Measurements from ENCODE around the gene AARS1.
A peak's percentile ranks its signal among the peaks of the same experiment; 100 is the strongest.
"Not testable (repeated sequence)": the region's sequence is repeated elsewhere in the genome, so short reads cannot be mapped to it uniquely, and the experiment has no call there.

The AARS1 gene

GRCh38 chr16:70276392-70276791, 12.9 kb downstream of the AARS1 start:
- DNase-seq (ENCODE audit: low read depth in 3 of 3, low spot score in 1 of 3): no peak

DNA sequence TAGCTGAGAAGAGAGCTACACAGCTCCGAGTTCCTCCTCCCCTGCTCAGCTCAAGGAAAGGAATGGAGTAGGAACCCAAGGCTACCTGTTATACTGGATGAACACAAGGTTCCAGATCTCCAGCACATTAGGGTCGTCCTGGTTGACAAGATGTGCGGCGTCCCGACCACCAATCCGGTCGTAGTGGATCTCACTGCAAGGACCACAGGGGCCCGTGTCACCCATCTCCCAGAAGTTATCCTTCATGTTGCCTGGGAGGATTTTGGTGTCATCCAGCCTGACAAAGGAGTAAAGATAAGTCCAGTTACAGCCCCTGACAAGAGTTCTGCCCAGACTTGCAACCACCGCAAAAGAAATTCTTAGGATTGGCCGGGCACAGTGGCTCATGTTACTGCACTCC, 17.6 kb downstream of the AARS1 start:
- no peak for DNase-seq (ENCODE audit: low read depth in 3 of 3, low spot score in 1 of 3)

DNA sequence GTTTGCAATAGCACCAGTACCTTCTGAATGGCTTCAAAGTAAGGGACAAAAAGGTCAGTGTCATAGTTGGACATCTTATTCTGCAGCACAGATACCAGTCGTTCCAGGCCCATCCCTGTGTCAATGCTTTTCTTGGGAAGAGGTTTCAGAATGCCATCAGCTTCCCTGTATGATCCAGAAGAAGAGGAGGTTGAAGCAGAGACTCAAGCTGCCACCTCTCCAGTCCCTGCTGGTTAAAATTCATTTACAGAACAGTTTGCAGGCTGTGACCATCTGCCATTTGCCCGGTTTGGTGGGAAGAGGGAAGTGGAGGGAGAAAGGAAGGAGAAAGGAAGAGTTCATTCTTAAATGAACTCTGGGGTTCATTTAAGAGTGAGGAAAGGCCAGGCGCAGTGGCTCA, 19.1 kb downstream of the AARS1 start:
- no peak for DNase-seq (ENCODE audit: low read depth in 3 of 3, low spot score in 1 of 3)

DNA sequence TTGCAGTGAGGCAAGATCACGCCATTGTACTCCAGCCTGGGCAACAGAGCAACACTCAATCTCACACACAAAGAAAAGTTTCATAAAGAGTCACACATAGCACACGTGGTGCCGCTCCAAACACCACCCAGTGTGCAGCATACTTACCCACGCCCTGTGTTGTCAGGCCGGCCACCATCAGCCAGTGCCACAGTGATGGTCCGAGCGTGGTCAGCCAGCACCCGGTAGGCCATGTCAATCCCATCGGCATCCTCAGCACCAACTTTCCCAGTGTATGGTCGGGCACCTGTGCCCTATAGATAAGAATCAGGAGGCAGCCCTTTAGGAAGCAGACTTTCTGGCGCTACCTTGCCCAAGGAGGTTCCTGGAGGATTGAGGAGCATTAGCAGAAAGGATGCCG, 19.8 kb downstream of the AARS1 start:
- DNase-seq (ENCODE audit: low read depth in 3 of 3, low spot score in 1 of 3): no peak

GRCh38 chr16:70267922-70268321, 21.4 kb downstream of the AARS1 start:
- not testable (repeated sequence) for DNase-seq (ENCODE audit: low read depth in 3 of 3, low spot score in 1 of 3)

DNA sequence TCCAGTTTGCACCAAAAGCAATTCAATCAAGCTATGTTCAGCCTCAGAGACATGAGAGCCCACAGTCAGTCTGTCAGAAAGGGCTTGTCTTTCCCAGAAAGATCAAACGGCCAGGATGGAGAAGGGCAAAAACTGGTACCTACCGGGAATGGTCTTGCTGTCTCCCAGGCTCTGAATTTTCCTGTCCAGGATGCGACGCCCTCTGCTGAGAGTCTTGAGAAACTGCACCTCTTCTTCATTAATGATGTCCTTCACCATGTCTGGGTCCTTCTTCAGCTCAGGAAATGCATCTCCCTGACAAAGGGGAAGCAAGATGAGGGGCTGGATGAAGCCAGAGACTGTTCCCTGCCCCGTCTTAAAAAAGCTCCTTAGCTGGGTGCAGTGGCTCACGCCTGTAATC, 21.8 kb downstream of the AARS1 start:
- no peak for DNase-seq (ENCODE audit: low read depth in 3 of 3, low spot score in 1 of 3)

DNA sequence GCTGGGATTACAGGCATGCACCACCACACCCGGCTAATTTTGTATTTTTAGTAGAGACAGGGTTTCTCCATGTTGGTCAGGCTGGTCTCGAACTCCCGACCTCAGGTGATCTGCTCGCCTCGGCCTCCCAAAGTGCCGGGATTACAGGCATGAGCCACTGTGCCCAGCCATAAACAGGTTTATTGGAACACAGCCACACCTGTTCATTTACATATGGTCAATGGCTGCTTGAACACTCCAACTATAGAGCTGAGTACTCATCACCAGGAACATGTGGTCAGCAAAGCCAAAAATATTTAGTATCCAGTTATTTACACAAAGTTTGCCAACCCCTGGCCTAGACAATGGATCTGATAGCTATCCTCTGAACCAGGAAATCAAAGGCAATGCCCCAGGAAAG, 29.4 kb downstream of the AARS1 start:
- not testable (repeated sequence) for DNase-seq (ENCODE audit: low read depth in 3 of 3, low spot score in 1 of 3)

GRCh38 chr16:70258946-70259345, 30.4 kb downstream of the AARS1 start:
- no peak for DNase-seq (ENCODE audit: low read depth in 3 of 3, low spot score in 1 of 3)

DNA sequence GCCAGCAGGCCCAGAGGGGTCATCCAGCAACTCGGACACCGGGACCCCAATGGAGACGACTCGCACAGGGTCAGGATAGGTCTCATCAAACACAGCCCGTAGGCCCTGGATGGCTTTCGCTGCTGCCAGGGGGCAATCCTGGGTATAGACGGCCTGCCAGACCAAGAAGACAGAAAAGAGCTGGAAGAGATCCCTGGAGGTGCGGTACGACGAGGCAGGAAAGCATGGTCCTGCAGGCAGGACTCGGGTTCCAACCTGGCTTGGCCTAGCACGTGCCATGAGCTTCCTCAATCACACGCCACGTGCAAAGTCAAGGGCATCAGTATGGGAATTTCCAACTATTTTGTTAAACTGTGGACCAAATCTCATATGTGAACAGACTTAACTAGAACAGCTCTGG, 31.2 kb downstream of the AARS1 start:
- DNase-seq (ENCODE audit: low read depth in 3 of 3, low spot score in 1 of 3): no peak

- no peak for DNase-seq (ENCODE audit: low read depth in 3 of 3, low spot score in 1 of 3)
Observed at GRCh38 chr16:70257391-70257790, 31.9 kb downstream of the AARS1 start.

GRCh38 chr16:70255574-70255973, 33.7 kb downstream of the AARS1 start:
- no peak for DNase-seq (ENCODE audit: low read depth in 3 of 3, low spot score in 1 of 3)

DNA sequence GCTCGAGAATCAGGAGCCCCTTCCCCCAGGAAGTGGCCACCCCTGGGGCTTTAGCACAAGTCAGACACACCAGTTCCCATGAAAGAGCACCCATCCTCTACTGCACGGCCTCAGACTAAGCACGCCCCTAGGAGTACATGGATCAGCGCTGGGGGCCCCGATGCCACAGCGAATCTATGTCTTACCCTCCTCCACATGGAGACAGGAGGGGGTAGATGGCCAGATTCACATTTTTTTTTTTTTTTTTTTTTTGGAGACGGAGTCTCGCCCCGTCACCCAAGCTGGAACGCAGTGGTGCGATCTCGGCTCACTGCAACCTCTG, 34.4 kb downstream of the AARS1 start:
- DNase-seq (ENCODE audit: low read depth in 3 of 3, low spot score in 1 of 3): no peak

GRCh38 chr16:70254180-70254964, 34.9 kb downstream of the AARS1 start:
- DNase-seq (ENCODE audit: low read depth in 3 of 3, low spot score in 1 of 3): no peak

- DNase-seq (ENCODE audit: low read depth in 3 of 3, low spot score in 1 of 3): no peak
Observed at GRCh38 chr16:70253291-70254106, 35.8 kb downstream of the AARS1 start.

DNA sequence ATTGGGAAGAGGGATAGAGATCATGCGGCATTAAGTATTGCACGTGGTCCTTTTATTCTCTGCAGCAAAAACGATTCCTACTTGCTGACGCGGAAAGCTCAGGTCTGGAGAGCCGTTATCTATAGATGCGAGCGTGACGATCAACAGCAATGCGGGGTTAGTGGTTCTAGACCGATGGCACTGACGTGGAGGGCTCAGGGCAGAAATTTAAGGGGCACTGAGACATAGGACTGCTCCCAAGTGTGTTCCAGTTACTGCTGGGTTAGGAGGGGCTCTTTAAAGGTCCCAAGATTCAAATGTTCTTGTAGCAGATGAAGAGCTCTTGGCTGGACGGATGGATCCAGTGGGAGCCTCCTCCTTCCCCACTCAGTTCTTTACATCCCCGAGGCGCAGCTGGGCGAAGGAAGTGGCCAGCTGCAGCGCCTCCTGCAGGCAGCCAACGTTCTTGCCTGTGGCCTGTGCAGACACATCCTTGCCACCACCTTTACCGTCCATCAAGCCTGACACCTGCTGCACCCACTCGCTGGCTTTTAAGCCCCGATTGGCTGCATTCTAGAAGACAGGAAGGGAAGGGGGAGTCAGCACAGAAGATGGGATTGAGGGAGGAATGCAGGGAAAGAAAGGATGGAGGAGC, 36.8 kb downstream of the AARS1 start:
- no peak for DNase-seq (ENCODE audit: low read depth in 3 of 3, low spot score in 1 of 3)

DNA sequence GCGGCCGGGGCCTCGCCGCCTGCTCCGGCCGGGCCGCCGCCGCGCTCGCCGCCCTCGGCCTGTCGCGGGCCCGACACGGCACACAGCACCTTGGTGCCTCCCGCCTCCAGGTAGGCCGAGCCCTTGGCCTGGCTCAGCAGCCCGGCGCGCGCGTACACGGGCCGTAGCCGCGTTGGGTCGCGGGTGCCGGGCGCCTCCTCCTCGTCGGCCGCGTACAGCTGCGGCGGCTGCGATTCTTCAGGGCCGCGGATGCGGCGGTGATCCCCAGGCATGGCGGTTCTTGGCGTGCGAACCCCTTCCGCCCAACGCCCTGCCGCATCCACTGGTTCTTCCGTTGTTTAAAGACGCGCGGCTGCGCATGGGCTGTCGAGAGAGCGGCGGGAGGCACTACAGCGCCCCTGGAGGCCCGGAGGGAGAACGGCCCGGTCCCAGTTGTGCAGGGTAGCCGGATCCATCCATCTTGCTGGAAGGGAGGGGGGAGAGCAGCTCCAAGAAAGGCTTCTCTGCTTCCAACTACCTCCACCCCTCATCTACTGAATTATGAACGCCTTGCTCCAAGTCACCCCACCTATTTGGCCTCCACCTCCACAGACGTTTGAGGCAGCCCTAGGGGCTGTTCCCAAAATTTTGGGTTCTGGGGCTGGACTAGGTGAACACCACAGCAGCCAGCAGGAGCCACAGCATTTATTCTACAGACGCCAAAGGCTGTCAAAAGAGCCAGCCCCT, 37.5 kb downstream of the AARS1 start, which contains the start of gene EXOSC6:
Gene EXOSC6, minus strand, starts transcription at position 312 of the 726 bp plus-strand sequence. Its CDS starts 40 bp downstream, at position 272.
- peak; percentile 80 to 85 (median 82) for DNase-seq (ENCODE audit: low read depth in 3 of 3, low spot score in 1 of 3)

DNA sequence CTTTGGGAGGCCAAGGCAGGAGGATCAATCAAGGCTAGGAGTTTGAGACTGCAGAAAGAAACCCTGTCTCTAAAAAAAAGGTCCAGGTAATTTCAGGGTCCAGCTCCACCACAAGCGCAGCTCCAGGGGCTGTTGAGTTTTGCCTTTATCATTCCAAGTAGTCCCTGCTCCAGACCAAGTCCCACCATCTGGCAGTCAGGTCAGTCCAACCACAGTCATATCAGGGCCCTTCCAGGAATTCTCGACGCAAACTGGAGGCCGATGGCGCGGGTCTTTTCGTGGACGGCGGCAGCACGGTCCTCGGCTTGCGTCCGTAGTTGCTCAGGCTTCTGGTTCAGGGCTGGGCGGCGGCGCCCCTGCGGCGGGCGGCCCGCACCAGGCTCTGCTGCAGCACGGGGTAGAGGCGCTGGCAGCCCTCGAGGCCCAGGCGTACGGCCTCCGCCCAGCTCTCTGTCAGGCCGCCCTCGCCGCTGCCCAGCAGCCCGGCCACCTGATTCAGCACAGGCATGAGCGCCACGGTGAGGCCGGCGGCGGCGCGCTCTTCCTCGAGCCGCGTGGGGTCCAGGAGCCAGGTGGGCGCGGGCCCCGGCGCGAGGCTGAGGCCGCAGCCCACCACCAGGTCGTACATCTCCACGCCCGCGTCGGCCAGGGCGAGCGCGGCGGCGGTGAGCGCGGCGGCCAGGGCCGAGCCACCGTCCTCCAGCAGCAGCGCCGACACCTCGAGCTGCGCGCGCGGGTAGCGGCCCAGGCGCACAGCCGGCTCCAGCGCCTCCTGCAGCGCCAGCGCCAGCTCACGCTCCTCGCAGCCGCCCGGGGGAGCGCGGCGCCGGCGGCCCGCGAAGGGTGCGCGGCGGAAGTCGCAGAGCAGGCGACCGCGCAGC, 38.3 kb downstream of the AARS1 start:
- no peak for DNase-seq (ENCODE audit: low read depth in 3 of 3, low spot score in 1 of 3)

- not testable (repeated sequence) for DNase-seq (ENCODE audit: low read depth in 3 of 3, low spot score in 1 of 3)
Observed at GRCh38 chr16:70249697-70250096, 39.6 kb downstream of the AARS1 start.

DNA sequence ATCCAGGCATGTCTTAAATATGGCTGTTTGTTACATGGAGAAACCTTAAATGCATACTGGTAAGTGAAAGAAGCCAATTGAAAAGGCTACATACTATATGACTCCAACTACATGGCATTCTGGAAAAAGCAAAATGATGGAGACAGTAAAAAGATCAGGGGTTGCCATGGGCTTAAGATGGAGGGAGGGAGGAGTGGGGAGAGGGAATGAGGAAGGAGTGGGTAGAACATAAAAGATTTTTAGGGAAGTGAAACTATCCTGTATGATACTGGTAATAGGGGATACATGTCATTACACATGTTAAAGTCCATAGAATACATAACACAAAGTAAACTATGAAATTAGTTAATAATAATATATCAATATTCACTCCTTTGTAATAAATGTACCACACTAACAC, 50.5 kb downstream of the AARS1 start:
- not testable (repeated sequence) for DNase-seq (ENCODE audit: low read depth in 3 of 3, low spot score in 1 of 3)

- DNase-seq (ENCODE audit: low read depth in 3 of 3, low spot score in 1 of 3): not testable (repeated sequence)
Observed at GRCh38 chr16:70231831-70232230, 57.5 kb downstream of the AARS1 start.

Measured in stimulated activated CD4-positive, alpha-beta T cell treated with anti-CD3 and anti-CD28 coated beads, TNF-alpha, amount 100 ng/mL, for 1 hour (primary cell).